ENCODE measurements around the gene PRSS48. TPM values are rescaled to one million over a fixed set of nuclear protein-coding genes. Genes with fewer than 3 reads are reported as not detected.

Gene PRSS48
- total and polyA plus RNA-seq, 2 of the 4 experiments (the other 2 are of a cell fraction): not detected

GRCh38 chr4:151260526-151260925, 16.4 kb upstream of the PRSS48 start:
- Histone ChIP-seq H3K23ac (ENCODE audit: low read depth, low read length) (no peak overlapping the region), H3K27ac (ENCODE audit: insufficient read depth, low read length) (no peak overlapping the region), H2BK20ac (ENCODE audit: low read depth, low read length) (no peak overlapping the region), H2BK15ac (ENCODE audit: low read depth, low read length) (no peak overlapping the region), H4K20me1 (ENCODE audit: insufficient read depth, low read length) (no peaks in the 10 kb centered on the region), H3K9ac (ENCODE audit: low read depth, low read length) (no peak overlapping the region), H3K9me3 (ENCODE audit: control insufficient read depth, insufficient read depth, low read length) (no peaks in the 10 kb centered on the region), H2BK120ac (ENCODE audit: low read depth, low read length) (no peak overlapping the region), H3K4me1 (ENCODE audit: control insufficient read depth, insufficient read depth, low read length) (no peaks in the 10 kb centered on the region), H3K56ac (ENCODE audit: extremely low read depth, insufficient read depth, low read length) (no peak overlapping the region), H4K5ac (ENCODE audit: low read depth, low read length) (no peak overlapping the region), H2AK9ac (replicated peaks; ENCODE audit: low read depth, low read length, poor library complexity) (no peak overlapping the region), H3K4me2 (ENCODE audit: low read depth, low read length) (no peak overlapping the region), H2BK5ac (ENCODE audit: low read depth, low read length, poor library complexity, severe bottlenecking) (no peak overlapping the region), H3K36me3 (ENCODE audit: control insufficient read depth, insufficient read depth, low read length) (no peaks in the 10 kb centered on the region), H2AK5ac (ENCODE audit: low read depth, low read length) (no peak overlapping the region), H3K4ac (ENCODE audit: low read depth, low read length) (no peak overlapping the region), H3K18ac (ENCODE audit: low read depth, low read length) (no peak overlapping the region), H4K91ac (ENCODE audit: insufficient read depth, low read depth, low read length) (no peak overlapping the region), H2AFZ (replicated peaks; ENCODE audit: low read length, poor library complexity) (no peak overlapping the region), H3K4me3 (ENCODE audit: insufficient read depth, low read depth, low read length) (no peak overlapping the region), H3K79me1 (ENCODE audit: low read depth in 1 of 2, low read length in 2 of 2) (no peaks in the 10 kb centered on the region; a peak in 1 of 4 replicates), H3K9me1 (ENCODE audit: insufficient read depth, low read length) (no peaks in the 10 kb centered on the region), H3K14ac (replicated peaks; ENCODE audit: low read depth, low read length) (no peak overlapping the region), H3K27me3 (ENCODE audit: control insufficient read depth, insufficient read depth, low read length) (no peaks in the 10 kb centered on the region), H4K8ac (ENCODE audit: low read depth in 2 of 2, low read length in 2 of 2) (no peak overlapping the region)
- 100% methylated on average over 1 of the region's 2 CpGs; no CpG with 5 or more reads in 1 of the 2 experiments for WGBS, 2 experiments (ENCODE audit: extremely low coverage in 2 of 2, insufficient read length in 1 of 2)
- BruUV-seq (replicated peaks): no TSS peak
- intact Hi-C loops (cut with micrococcal nuclease) (no loop called here), in situ Hi-C loops (cut with MboI; ENCODE audit: low sequenced_read_pairs) (no loop called here), dilution Hi-C loops (cut with HindIII; ENCODE audit: low sequenced_read_pairs, unreplicated experiment) (no loop called here)
- TF ChIP-seq SMC3 (IDR thresholded peaks at IDR 0.05; ENCODE audit: low read depth, low read length) (no peak), CEBPB (IDR thresholded peaks at IDR 0.05; ENCODE audit: low read depth, low read length) (no peak), RFX5 (IDR thresholded peaks at IDR 0.05; ENCODE audit: low read depth, low read length) (no peak), USF2 (IDR thresholded peaks at IDR 0.05; ENCODE audit: low read depth, low read length) (no peak), BHLHE40 (IDR thresholded peaks at IDR 0.05; ENCODE audit: low read depth, low read length) (no peak), MAZ (IDR thresholded peaks at IDR 0.05; ENCODE audit: borderline replicate concordance, low read depth, low read length) (no peak), RAD21 (IDR thresholded peaks at IDR 0.05; ENCODE audit: low read length) (no peak), RCOR1 (IDR thresholded peaks at IDR 0.05; ENCODE audit: insufficient replicate concordance, low read length) (no peak), CTCF (conservative IDR thresholded peaks at IDR 0.05; ENCODE audit: low read depth, low read length) (no peak), FOS (IDR thresholded peaks at IDR 0.05; ENCODE audit: low read depth, low read length) (no peak), MAFK (IDR thresholded peaks at IDR 0.05; ENCODE audit: low read depth, low read length) (no peak), ELK1 (IDR thresholded peaks at IDR 0.05; ENCODE audit: borderline replicate concordance, low read depth, low read length) (no peak), MXI1 (IDR thresholded peaks at IDR 0.05; ENCODE audit: borderline replicate concordance, low read depth, low read length) (no peak), CHD1 (IDR thresholded peaks at IDR 0.05; ENCODE audit: low read depth, low read length) (no peak), POLR2A (IDR thresholded peaks at IDR 0.05; ENCODE audit: low read depth, low read length) (no peak), NFE2L2 (IDR thresholded peaks at IDR 0.05; ENCODE audit: low read depth, low read length) (no peak)
- no peak for ATAC-seq (ENCODE audit: low read depth)
- ChIA-PET CTCF (no interaction called here), POLR2A (ENCODE audit: unreplicated experiment) (no interaction called here)
- no peak for DNase-seq

All from IMR-90 (cell line).